Measurements from ENCODE around the gene EREG.

DNA sequence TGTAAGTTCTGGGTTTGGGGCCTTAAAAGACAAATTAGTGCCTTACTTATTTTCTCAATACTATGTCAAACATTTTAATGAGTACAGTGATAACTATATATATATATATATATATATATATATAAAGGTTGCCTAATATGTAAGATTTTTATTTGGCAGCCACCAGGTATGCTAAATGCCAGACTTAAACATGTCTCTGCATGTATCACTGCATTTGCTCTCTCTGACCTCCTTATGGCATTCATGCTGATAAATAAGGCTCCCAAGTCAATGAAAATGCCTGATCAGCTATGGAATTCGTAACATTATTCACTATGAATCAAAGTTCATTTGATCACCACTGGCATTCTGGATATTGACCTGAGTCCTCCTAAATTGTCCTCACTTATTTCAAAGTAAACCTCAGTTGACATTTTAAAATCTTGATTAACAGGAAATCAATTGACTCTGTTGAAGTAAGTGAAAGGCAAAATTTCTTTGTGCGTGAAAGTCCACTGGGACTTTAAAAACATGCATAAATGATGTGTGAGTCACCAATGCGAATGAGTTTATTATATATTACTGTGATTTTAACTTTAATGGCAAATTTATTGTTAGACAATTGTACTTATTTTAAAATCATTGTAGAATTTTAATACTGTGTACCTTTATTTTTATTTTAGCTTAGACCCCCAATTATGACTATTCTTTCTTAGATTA is 50.8 kb downstream of the EREG start:
- TF ChIP-seq, protein P1, sequence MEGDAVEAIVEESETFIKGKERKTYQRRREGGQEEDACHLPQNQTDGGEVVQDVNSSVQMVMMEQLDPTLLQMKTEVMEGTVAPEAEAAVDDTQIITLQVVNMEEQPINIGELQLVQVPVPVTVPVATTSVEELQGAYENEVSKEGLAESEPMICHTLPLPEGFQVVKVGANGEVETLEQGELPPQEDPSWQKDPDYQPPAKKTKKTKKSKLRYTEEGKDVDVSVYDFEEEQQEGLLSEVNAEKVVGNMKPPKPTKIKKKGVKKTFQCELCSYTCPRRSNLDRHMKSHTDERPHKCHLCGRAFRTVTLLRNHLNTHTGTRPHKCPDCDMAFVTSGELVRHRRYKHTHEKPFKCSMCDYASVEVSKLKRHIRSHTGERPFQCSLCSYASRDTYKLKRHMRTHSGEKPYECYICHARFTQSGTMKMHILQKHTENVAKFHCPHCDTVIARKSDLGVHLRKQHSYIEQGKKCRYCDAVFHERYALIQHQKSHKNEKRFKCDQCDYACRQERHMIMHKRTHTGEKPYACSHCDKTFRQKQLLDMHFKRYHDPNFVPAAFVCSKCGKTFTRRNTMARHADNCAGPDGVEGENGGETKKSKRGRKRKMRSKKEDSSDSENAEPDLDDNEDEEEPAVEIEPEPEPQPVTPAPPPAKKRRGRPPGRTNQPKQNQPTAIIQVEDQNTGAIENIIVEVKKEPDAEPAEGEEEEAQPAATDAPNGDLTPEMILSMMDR (IDR thresholded peaks at IDR 0.05) = no peak
- no peak for TF ChIP-seq GATA2 (CRISPR knock-in tag; IDR thresholded peaks at IDR 0.05)
- no peak for TF ChIP-seq JUND (IDR thresholded peaks at IDR 0.05)
- TF ChIP-seq EZH2phosphoT487 (IDR thresholded peaks at IDR 0.05; ENCODE audit: borderline replicate concordance, low read depth) = no peak
- no peak for TF ChIP-seq RFX5 (IDR thresholded peaks at IDR 0.05; ENCODE audit: low read length)
- no peak for TF ChIP-seq TAF1 (IDR thresholded peaks at IDR 0.05; ENCODE audit: borderline replicate concordance, low read depth, low read length)
- TF ChIP-seq POLR2AphosphoS5 (IDR thresholded peaks at IDR 0.05; ENCODE audit: low read depth, low read length) = no peak
- TF ChIP-seq, protein P2, sequence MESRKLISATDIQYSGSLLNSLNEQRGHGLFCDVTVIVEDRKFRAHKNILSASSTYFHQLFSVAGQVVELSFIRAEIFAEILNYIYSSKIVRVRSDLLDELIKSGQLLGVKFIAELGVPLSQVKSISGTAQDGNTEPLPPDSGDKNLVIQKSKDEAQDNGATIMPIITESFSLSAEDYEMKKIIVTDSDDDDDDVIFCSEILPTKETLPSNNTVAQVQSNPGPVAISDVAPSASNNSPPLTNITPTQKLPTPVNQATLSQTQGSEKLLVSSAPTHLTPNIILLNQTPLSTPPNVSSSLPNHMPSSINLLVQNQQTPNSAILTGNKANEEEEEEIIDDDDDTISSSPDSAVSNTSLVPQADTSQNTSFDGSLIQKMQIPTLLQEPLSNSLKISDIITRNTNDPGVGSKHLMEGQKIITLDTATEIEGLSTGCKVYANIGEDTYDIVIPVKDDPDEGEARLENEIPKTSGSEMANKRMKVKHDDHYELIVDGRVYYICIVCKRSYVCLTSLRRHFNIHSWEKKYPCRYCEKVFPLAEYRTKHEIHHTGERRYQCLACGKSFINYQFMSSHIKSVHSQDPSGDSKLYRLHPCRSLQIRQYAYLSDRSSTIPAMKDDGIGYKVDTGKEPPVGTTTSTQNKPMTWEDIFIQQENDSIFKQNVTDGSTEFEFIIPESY (IDR thresholded peaks at IDR 0.05; ENCODE audit: borderline replicate concordance, low read depth) = no peak
- TF ChIP-seq MEF2A (IDR thresholded peaks at IDR 0.05; ENCODE audit: borderline replicate concordance, low read depth) = no peak
- no peak for TF ChIP-seq SMC3 (IDR thresholded peaks at IDR 0.05; ENCODE audit: low read depth, low read length)
- TF ChIP-seq, protein P3, sequence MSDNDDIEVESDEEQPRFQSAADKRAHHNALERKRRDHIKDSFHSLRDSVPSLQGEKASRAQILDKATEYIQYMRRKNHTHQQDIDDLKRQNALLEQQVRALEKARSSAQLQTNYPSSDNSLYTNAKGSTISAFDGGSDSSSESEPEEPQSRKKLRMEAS (IDR thresholded peaks at IDR 0.05; ENCODE audit: low read depth) = no peak
- TF ChIP-seq, protein P4, sequence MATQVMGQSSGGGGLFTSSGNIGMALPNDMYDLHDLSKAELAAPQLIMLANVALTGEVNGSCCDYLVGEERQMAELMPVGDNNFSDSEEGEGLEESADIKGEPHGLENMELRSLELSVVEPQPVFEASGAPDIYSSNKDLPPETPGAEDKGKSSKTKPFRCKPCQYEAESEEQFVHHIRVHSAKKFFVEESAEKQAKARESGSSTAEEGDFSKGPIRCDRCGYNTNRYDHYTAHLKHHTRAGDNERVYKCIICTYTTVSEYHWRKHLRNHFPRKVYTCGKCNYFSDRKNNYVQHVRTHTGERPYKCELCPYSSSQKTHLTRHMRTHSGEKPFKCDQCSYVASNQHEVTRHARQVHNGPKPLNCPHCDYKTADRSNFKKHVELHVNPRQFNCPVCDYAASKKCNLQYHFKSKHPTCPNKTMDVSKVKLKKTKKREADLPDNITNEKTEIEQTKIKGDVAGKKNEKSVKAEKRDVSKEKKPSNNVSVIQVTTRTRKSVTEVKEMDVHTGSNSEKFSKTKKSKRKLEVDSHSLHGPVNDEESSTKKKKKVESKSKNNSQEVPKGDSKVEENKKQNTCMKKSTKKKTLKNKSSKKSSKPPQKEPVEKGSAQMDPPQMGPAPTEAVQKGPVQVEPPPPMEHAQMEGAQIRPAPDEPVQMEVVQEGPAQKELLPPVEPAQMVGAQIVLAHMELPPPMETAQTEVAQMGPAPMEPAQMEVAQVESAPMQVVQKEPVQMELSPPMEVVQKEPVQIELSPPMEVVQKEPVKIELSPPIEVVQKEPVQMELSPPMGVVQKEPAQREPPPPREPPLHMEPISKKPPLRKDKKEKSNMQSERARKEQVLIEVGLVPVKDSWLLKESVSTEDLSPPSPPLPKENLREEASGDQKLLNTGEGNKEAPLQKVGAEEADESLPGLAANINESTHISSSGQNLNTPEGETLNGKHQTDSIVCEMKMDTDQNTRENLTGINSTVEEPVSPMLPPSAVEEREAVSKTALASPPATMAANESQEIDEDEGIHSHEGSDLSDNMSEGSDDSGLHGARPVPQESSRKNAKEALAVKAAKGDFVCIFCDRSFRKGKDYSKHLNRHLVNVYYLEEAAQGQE (IDR thresholded peaks at IDR 0.05; ENCODE audit: low read depth, low read length) = no peak
